Measurements from ENCODE around the gene CCR2.

Gene CCR2

DNA sequence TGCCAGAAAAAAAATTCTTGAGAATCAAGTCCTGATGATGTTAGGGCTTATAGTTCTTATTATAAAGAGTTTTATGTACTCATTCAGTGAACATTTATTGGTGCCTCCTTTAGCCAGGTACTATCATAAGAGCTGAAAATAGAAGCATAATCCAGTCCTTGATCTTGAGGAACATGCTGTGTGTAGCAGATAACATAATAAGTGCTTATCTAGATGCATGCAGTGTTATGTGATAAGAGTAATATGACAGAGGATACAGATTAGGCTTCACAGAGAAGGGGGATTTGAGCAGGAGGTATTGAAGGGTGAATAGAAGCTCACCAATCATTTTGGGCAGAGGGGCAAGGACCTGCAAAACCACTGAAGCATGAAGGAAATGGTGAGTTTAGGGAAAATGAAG, 1.1 kb downstream of the CCR2 start:
- no peak for DNase-seq

DNA sequence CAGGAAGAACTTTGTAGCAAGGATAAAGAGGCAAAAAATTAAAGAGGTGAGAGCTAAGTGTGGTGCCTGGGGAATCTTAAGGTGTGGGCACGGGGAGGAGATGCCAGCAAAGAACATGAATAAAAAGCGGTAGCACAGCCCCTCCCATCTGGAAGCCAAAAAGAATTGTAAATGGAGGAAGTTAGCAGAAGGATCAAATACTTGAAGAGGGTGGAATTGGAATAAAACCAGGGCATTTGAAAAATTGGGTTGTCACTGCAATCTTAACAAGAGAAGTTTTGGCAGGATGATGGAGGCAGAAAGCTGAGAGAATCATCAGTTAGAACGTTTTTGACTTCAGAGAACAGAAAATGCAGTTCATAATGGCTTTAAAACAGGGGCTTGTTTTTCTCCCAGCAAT, 2.4 kb downstream of the CCR2 start:
- DNase-seq, result no peak

DNA sequence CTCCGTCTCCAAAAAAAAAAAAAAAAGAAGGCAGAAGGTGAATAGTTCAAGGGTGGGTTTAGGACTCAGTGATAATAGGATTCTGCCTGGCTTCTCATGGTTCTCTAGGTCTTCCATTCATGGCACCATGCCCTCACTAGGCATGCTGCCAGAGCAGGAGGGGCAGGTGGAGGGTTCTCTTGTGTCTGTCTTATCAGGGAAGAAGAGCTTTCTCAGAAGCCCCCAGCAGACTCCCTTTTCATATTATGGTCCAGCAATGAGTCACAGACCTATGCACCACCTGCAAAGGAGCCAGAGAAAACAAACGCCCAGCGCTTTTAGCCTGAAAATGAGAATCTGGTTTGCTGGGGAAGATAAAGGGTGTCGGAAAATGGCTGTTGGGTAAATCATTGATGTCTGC, 3.0 kb downstream of the CCR2 start:
- no peak for DNase-seq

DNA sequence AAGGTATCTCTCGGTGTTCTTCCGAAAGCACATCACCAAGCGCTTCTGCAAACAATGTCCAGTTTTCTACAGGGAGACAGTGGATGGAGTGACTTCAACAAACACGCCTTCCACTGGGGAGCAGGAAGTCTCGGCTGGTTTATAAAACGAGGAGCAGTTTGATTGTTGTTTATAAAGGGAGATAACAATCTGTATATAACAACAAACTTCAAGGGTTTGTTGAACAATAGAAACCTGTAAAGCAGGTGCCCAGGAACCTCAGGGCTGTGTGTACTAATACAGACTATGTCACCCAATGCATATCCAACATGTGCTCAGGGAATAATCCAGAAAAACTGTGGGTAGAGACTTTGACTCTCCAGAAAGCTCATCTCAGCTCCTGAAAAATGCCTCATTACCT, 4.6 kb downstream of the CCR2 start:
- DNase-seq, result no peak

DNA sequence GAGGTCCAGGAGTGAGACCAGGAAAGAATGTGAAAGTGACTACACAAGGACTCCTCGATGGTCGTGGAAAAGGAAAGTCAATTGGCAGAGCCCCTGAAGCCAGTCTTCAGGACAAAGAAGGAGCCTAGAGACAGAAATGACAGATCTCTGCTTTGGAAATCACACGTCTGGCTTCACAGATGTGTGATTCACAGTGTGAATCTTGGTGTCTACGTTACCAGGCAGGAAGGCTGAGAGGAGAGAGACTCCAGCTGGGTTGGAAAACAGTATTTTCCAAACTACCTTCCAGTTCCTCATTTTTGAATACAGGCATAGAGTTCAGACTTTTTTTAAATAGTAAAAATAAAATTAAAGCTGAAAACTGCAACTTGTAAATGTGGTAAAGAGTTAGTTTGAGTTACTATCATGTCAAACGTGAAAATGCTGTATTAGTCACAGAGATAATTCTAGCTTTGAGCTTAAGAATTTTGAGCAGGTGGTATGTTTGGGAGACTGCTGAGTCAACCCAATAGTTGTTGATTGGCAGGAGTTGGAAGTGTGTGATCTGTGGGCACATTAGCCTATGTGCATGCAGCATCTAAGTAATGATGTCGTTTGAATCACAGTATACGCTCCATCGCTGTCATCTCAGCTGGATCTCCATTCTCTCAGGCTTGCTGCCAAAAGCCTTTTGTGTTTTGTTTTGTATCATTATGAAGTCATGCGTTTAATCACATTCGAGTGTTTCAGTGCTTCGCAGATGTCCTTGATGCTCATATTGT, 6.0 kb downstream of the CCR2 start:
- DNase-seq, result no peak

DNA sequence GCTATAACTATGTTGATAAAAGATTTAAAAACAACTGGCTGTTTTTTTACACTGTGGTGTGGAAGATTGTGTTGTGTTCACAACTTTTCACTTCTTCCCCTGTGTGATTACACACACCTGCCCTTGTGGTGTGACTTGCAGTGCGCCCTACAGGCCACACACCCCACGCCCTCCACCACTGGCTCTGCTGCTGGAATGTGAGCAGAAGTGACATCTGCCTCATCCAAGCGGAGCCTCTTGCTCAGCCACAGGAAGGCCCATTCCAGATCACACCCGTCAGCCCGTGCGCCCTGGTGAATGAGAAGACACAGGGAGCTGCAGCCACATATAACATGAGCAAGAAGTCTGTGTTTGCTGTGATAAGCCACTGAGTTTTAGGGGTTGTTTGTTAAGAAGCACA, 7.0 kb downstream of the CCR2 start:
- no peak for DNase-seq

DNA sequence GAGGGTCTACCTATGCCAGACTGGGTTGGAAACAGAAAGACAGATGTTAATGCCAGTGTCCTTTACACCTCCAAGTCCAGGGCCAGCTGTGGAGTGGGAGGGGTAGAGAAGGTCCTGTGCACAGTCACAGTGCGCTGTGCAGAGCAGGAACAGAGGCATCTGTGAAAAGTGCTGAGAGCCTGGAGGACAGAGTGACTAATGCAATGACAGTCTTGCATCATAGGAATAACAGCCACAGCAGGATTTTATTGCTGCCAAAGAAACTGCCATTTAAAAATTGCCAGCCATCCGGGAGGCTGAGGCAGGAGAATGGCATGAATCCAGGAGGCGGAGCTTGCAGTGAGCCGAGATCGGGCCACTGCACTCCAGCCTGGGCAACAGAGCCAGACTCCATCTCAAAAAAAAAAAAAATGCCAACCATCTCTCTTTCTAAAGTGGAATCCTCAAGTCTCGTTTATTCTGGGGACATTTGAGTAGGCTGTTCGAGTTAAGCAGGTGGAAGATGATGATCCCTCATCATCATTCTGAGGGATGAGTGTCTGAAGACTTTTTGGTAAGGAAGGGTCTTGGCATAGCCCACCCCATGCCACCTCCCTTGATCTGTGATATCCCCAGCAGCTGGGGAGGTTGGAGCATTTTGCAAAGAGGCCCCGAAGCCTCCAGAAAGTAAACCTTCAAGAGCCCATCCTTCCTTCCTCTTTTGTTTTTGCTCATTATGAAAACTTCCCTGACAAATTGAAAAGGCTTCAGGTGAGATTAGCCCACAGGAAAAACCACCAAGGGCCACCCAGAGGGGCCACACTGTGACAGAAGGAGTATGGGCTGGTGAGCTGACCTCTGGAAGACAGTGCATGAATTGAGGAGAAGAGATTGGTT, 7.7 kb downstream of the CCR2 start:
- DNase-seq, result no peak

DNA sequence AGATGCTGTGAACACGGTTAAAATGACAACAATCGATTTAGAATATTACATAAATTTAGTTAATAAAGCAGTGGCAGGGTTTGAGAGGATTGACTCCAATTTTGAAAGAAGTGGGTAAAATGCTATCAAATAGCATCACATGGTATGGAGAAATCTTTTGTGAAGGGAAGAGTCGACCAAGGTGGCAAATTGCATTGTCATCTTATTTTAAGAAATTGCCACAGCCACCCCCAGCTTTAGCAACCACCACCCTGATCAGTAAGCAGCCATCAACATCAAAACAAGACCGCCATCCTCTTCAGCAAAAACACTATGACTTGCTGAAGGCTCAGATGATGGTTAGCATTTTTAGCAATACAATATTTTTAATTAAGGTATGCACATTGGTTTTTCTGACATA, 11.1 kb downstream of the CCR2 start:
- no peak for DNase-seq

DNA sequence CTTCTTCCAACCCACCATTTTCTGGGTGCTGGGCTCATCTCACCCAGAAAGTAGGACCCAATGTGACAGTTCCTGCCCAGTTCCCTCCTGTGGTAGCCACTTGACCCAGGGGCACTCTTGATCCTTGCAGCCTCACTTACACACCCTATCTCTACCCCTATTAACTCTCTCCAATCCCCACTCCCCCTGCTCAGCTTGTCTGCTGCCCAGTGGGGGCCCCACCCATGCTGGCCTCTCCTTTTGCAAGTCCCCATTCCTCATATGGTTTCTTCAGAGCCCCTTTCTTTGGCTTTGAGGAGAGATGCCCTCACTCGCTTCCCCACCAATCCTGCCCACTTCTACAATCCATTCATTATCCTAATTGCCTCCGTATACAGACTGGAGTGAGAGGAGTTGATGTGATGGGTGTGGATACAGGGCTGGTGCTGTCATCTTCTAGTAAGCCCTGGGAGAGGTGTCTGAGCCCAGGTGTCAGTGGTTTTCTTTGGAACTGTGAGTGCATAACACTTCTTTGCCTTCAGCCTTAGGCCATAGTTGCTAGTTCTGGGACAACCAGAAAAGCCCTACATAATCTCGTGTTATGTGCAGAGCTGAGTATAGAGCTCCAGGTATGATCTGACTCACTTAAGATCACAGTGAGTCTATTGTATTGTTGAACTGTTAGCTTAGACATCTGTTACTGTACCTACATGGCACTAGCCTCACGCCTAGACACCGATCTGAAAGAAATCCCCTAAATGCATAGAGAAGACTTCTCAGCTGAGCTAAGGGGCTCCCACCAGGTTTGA, 12.0 kb downstream of the CCR2 start:
- no peak for DNase-seq

DNA sequence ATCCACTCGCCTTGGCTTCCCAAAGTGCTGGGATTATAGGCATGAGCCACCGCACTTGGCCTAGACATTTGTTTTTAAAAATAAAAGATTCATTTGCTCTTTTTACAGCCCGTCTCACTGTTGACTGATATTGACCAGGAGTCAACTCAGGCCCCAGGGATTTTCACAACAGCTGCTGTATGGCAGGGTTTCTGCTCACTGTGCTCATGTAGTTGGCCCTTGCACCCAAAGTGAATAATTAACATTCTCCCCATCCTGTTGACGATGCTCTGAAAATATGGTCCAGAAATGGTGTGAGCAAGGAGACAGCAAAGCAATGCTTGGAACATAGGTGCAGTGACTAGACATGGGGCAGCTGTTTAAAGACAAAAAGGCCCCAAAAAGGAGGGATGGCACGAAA, 13.9 kb downstream of the CCR2 start:
- DNase-seq, result no peak

DNA sequence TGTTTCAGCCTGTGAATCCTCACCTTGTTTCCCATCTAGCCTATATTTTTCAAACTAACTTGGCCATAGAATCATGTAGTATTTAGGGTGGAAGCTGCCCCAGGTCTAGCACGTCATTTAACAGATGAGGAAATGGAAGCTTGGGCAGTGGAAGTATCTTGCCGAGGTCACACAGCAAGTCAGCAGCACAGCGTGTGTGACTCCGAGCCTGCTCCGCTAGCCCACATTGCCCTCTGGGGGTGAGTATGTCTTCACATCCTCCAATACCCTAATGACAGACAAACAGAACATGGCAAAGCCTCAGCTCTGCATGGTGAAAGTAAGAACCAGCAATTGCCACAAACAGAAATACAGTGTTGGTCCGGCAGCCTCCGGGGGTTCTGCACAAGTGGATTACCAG, 14.7 kb downstream of the CCR2 start:
- peak in 3 of 4 experiments; percentile 27 to 31 (median 29) for DNase-seq

DNA sequence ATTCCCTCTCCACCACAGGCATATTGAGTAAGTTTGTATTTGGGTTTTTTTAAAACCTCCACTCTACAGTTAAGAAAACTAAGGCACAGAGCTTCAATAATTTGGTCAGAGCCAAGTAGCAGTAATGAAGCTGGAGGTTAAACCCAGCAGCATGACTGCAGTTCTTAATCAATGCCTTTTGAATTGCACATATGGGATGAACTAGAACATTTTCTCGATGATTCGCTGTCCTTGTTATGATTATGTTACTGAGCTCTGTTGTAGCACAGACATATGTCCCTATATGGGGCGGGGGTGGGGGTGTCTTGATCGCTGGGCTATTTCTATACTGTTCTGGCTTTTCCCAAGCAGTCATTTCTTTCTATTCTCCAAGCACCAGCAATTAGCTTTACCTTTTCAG, 15.2 kb downstream of the CCR2 start:
- DNase-seq, result no peak

DNA sequence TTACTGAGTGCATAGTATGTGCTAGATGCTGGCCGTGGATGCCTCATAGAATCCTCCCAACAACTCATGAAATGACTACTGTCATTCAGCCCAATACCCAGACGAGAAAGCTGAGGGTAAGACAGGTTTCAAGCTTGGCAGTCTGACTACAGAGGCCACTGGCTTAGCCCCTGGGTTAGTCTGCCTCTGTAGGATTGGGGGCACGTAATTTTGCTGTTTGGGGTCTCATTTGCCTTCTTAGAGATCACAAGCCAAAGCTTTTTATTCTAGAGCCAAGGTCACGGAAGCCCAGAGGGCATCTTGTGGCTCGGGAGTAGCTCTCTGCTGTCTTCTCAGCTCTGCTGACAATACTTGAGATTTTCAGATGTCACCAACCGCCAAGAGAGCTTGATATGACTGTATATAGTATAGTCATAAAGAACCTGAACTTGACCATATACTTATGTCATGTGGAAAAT, 15.8 kb downstream of the CCR2 start:
- DNase-seq, result no peak

DNA sequence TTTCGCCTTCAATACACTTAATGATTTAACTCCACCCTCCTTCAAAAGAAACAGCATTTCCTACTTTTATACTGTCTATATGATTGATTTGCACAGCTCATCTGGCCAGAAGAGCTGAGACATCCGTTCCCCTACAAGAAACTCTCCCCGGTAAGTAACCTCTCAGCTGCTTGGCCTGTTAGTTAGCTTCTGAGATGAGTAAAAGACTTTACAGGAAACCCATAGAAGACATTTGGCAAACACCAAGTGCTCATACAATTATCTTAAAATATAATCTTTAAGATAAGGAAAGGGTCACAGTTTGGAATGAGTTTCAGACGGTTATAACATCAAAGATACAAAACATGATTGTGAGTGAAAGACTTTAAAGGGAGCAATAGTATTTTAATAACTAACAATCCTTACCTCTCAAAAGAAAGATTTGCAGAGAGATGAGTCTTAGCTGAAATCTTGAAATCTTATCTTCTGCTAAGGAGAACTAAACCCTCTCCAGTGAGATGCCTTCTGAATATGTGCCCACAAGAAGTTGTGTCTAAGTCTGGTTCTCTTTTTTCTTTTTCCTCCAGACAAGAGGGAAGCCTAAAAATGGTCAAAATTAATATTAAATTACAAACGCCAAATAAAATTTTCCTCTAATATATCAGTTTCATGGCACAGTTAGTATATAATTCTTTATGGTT, 17.1 kb downstream of the CCR2 start, which contains the start of gene CCR5:
CCR5 (plus strand) TSS at position 108 of the 680 bp plus-strand sequence. CDS start 1,957 bp downstream, outside the sequence.
- no peak for DNase-seq

DNA sequence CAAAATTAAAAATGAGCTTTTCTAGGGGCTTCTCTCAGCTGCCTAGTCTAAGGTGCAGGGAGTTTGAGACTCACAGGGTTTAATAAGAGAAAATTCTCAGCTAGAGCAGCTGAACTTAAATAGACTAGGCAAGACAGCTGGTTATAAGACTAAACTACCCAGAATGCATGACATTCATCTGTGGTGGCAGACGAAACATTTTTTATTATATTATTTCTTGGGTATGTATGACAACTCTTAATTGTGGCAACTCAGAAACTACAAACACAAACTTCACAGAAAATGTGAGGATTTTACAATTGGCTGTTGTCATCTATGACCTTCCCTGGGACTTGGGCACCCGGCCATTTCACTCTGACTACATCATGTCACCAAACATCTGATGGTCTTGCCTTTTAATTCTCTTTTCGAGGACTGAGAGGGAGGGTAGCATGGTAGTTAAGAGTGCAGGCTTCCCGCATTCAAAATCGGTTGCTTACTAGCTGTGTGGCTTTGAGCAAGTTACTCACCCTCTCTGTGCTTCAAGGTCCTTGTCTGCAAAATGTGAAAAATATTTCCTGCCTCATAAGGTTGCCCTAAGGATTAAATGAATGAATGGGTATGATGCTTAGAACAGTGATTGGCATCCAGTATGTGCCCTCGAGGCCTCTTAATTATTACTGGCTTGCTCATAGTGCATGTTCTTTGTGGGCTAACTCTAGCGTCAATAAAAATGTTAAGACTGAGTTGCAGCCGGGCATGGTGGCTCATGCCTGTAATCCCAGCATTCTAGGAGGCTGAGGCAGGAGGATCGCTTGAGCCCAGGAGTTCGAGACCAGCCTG, 17.8 kb downstream of the CCR2 start:
- DNase-seq, result no peak

DNA sequence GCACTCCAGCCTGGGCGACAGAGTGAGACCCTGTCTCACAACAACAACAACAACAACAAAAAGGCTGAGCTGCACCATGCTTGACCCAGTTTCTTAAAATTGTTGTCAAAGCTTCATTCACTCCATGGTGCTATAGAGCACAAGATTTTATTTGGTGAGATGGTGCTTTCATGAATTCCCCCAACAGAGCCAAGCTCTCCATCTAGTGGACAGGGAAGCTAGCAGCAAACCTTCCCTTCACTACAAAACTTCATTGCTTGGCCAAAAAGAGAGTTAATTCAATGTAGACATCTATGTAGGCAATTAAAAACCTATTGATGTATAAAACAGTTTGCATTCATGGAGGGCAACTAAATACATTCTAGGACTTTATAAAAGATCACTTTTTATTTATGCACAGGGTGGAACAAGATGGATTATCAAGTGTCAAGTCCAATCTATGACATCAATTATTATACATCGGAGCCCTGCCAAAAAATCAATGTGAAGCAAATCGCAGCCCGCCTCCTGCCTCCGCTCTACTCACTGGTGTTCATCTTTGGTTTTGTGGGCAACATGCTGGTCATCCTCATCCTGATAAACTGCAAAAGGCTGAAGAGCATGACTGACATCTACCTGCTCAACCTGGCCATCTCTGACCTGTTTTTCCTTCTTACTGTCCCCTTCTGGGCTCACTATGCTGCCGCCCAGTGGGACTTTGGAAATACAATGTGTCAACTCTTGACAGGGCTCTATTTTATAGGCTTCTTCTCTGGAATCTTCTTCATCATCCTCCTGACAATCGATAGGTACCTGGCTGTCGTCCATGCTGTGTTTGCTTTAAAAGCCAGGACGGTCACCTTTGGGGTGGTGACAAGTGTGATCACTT, 18.8 kb downstream of the CCR2 start:
- DNase-seq, result no peak

DNA sequence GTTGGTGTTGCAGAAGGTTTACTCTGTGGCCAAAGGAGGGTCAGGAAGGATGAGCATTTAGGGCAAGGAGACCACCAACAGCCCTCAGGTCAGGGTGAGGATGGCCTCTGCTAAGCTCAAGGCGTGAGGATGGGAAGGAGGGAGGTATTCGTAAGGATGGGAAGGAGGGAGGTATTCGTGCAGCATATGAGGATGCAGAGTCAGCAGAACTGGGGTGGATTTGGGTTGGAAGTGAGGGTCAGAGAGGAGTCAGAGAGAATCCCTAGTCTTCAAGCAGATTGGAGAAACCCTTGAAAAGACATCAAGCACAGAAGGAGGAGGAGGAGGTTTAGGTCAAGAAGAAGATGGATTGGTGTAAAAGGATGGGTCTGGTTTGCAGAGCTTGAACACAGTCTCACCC, 20.8 kb downstream of the CCR2 start:
- no peak for DNase-seq

DNA sequence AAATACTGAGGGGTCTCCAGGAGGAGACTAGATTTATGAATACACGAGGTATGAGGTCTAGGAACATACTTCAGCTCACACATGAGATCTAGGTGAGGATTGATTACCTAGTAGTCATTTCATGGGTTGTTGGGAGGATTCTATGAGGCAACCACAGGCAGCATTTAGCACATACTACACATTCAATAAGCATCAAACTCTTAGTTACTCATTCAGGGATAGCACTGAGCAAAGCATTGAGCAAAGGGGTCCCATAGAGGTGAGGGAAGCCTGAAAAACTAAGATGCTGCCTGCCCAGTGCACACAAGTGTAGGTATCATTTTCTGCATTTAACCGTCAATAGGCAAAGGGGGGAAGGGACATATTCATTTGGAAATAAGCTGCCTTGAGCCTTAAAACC, 21.3 kb downstream of the CCR2 start:
- no peak for DNase-seq

DNA sequence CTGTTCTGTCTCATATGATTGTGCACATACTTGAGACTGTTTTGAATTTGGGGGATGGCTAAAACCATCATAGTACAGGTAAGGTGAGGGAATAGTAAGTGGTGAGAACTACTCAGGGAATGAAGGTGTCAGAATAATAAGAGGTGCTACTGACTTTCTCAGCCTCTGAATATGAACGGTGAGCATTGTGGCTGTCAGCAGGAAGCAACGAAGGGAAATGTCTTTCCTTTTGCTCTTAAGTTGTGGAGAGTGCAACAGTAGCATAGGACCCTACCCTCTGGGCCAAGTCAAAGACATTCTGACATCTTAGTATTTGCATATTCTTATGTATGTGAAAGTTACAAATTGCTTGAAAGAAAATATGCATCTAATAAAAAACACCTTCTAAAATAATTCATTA, 21.9 kb downstream of the CCR2 start:
- no peak for DNase-seq

DNA sequence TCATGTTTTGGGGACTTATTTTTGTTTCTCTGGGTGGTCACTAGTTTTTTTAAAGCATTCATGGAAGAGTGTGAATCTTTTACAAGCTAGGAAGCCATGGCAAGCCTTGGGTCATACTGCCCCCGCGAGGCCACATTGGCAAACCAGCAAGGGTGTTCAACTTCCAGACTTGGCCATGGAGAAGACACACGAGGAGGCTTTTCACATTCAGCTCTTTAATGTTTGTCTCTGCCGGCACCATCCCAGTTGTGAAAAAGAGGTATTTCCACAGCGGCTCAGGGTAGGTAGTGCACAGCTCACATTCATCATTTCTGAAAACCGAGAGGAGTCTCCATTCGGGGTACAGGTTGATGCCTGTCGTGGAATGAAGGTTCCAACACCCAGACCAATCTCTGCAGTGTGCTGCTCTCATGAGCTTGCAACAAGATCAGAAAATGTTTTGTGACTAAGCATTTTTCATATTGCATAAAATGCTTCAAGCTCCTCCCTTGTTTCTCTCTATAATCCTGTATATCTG, 24.6 kb downstream of the CCR2 start:
- peak; percentile 13 to 34 (median 21) for DNase-seq

Measured in activated CD4-positive, CD25-positive, alpha-beta regulatory T cell (primary cell).